ACC112 (cell line): ENCODE results near the gene IFNGR1.
"Not testable (repeated sequence)": the region's sequence is repeated elsewhere in the genome, so short reads cannot be mapped to it uniquely, and the experiment has no call there.

Source experiments
- H2AFZ ChIP-seq: fragments of 200-600 bp; sonication (generic); one replicate; pipeline ENCODE4 v1.6.0; 2017; ENCODE audit warnings: antibody characterized with exemption, low read length; ENCODE audit not compliant: unreplicated experiment
- H3K27ac ChIP-seq: fragments of 200-600 bp; sonication (generic); 2 replicates; pipeline ENCODE4 v1.5.1; 2014; ENCODE audit warnings: low read depth, mild to moderate bottlenecking, antibody characterized with exemption, low read length, moderate library complexity
- H3K27me3 ChIP-seq: fragments of 200-600 bp; sonication (generic); 2 replicates; pipeline ENCODE4 v1.6.1; 2014; ENCODE audit warnings: mild to moderate bottlenecking, antibody characterized with exemption, low read length, moderate library complexity, mixed read lengths; ENCODE audit not compliant: insufficient read depth
- H3K36me3 ChIP-seq: fragments of 200-600 bp; sonication (generic); 2 replicates; pipeline ENCODE4 v1.6.1; 2016; ENCODE audit warnings: mild to moderate bottlenecking, antibody characterized with exemption, low read length, moderate library complexity, mixed read lengths; ENCODE audit not compliant: insufficient read depth
- H3K4me1 ChIP-seq: fragments of 200-600 bp; sonication (generic); one replicate; pipeline ENCODE4 v1.6.1; 2016; ENCODE audit warnings: low read length, mixed read lengths; ENCODE audit not compliant: insufficient read depth, unreplicated experiment, control insufficient read depth
- H3K4me3 ChIP-seq: fragments of 200-600 bp; sonication (generic); 2 replicates; pipeline ENCODE4 v1.5.1; 2014; ENCODE audit warnings: mild to moderate bottlenecking, low read depth, low read length
- H3K79me2 ChIP-seq: fragments of 200-600 bp; sonication (generic); one replicate; pipeline ENCODE4 v1.6.0; 2016; ENCODE audit warnings: low read length; ENCODE audit not compliant: control insufficient read depth, unreplicated experiment, insufficient read depth

IFNGR1 gene

GRCh38 chr6:137213331-137213740 is 5.8 kb downstream of the IFNGR1 start:
- Histone ChIP-seq H3K79me2 (peaks cover 81% of the 10 kb centered on the region), H3K4me1 (peaks cover 39% of the 10 kb centered on the region), H3K27ac (no peak overlapping the region), H3K36me3 (no peaks in the 10 kb centered on the region), H2AFZ (no peak overlapping the region), H3K4me3 (no peak overlapping the region), H3K27me3 (no peaks in the 10 kb centered on the region)

GRCh38 chr6:137211910-137212309 is 7.3 kb downstream of the IFNGR1 start:
- peaks cover 67% of the 10 kb centered on the region for H3K79me2 ChIP-seq
- H3K27ac ChIP-seq, result no peak overlapping the region
- no peak overlapping the region for H2AFZ ChIP-seq
- no peaks in the 10 kb centered on the region for H3K36me3 ChIP-seq
- no peak overlapping the region for H3K4me3 ChIP-seq
- no peaks in the 10 kb centered on the region for H3K27me3 ChIP-seq
- H3K4me1 ChIP-seq, result peaks cover 33% of the 10 kb centered on the region

GRCh38 chr6:137210903-137211302 is 8.3 kb downstream of the IFNGR1 start:
- Histone ChIP-seq H3K27ac (no peak overlapping the region), H2AFZ (no peak overlapping the region), H3K4me3 (no peak overlapping the region), H3K27me3 (no peaks in the 10 kb centered on the region), H3K36me3 (peaks cover 4% of the 10 kb centered on the region; the same call in 1 of the 2 replicates), H3K4me1 (peaks cover 23% of the 10 kb centered on the region), H3K79me2 (peaks cover 57% of the 10 kb centered on the region)

GRCh38 chr6:137208279-137208678 is 10.9 kb downstream of the IFNGR1 start:
- H3K79me2 ChIP-seq, result peaks cover 32% of the 10 kb centered on the region
- H3K36me3 ChIP-seq, result peaks cover 28% of the 10 kb centered on the region
- H3K27me3 ChIP-seq, result no peaks in the 10 kb centered on the region
- H2AFZ ChIP-seq, result no peak overlapping the region
- no peak overlapping the region for H3K27ac ChIP-seq
- H3K4me3 ChIP-seq, result no peak overlapping the region
- H3K4me1 ChIP-seq, result peaks cover 10% of the 10 kb centered on the region

- not testable (repeated sequence) for H2AFZ ChIP-seq, H3K27me3 ChIP-seq, H3K4me3 ChIP-seq, H3K27ac ChIP-seq, H3K4me1 ChIP-seq
- H3K79me2 ChIP-seq, result peaks cover 25% of the 10 kb centered on the region
- H3K36me3 ChIP-seq, result peaks cover 33% of the 10 kb centered on the region
Observed at GRCh38 chr6:137207457-137207856, 11.7 kb downstream of the IFNGR1 start.

- Histone ChIP-seq H2AFZ (no peak overlapping the region), H3K4me3 (no peak overlapping the region), H3K27ac (no peak overlapping the region), H3K27me3 (no peaks in the 10 kb centered on the region), H3K4me1 (peaks cover 10% of the 10 kb centered on the region), H3K36me3 (peaks cover 33% of the 10 kb centered on the region), H3K79me2 (peaks cover 17% of the 10 kb centered on the region)
Observed at GRCh38 chr6:137206577-137206976, 12.6 kb downstream of the IFNGR1 start.

- no peak overlapping the region for H3K4me3 ChIP-seq
- H3K36me3 ChIP-seq, result peaks cover 41% of the 10 kb centered on the region
- H2AFZ ChIP-seq, result no peak overlapping the region
- no peaks in the 10 kb centered on the region for H3K27me3 ChIP-seq
- no peaks in the 10 kb centered on the region for H3K79me2 ChIP-seq
- H3K27ac ChIP-seq, result no peak overlapping the region
- H3K4me1 ChIP-seq, result no peaks in the 10 kb centered on the region
Observed at GRCh38 chr6:137203256-137203655, 15.9 kb downstream of the IFNGR1 start.

- no peak overlapping the region for H3K4me3 ChIP-seq
- H3K4me1 ChIP-seq, result no peaks in the 10 kb centered on the region
- H3K79me2 ChIP-seq, result no peaks in the 10 kb centered on the region
- no peaks in the 10 kb centered on the region for H3K27me3 ChIP-seq
- peaks cover 49% of the 10 kb centered on the region for H3K36me3 ChIP-seq
- no peak overlapping the region for H3K27ac ChIP-seq
- no peak overlapping the region for H2AFZ ChIP-seq
Observed at GRCh38 chr6:137202078-137202477, 17.1 kb downstream of the IFNGR1 start.

GRCh38 chr6:137201006-137201405 is 18.2 kb downstream of the IFNGR1 start:
- no peaks in the 10 kb centered on the region for H3K79me2 ChIP-seq
- H3K4me1 ChIP-seq, result no peaks in the 10 kb centered on the region
- peaks cover 46% of the 10 kb centered on the region for H3K36me3 ChIP-seq
- no peak overlapping the region for H3K4me3 ChIP-seq
- no peak overlapping the region for H3K27ac ChIP-seq
- H2AFZ ChIP-seq, result no peak overlapping the region
- no peaks in the 10 kb centered on the region for H3K27me3 ChIP-seq

- no peak overlapping the region for H3K27ac ChIP-seq
- H3K4me1 ChIP-seq, result no peaks in the 10 kb centered on the region
- no peak overlapping the region for H3K4me3 ChIP-seq
- no peak overlapping the region for H2AFZ ChIP-seq
- H3K79me2 ChIP-seq, result no peaks in the 10 kb centered on the region
- H3K36me3 ChIP-seq, result peaks cover 39% of the 10 kb centered on the region
- no peaks in the 10 kb centered on the region for H3K27me3 ChIP-seq
Observed at GRCh38 chr6:137200288-137200687, 18.9 kb downstream of the IFNGR1 start.

GRCh38 chr6:137197684-137198645 is 21.2 kb downstream of the IFNGR1 start:
- peaks cover 17% of the 10 kb centered on the region for H3K36me3 ChIP-seq

More at GRCh38 chr6:137197684-137198645, 21.2 kb downstream of the IFNGR1 start:
- Histone ChIP-seq H3K4me3 (no peak overlapping the region), H2AFZ (no peak overlapping the region), H3K4me1 (no peaks in the 10 kb centered on the region), H3K27ac (no peak overlapping the region), H3K79me2 (no peaks in the 10 kb centered on the region), H3K27me3 (no peaks in the 10 kb centered on the region)
